ENCODE data around the gene CDV3. TPM values are rescaled to one million over a fixed set of nuclear protein-coding genes. Genes with fewer than 3 reads are reported as not detected.

The CDV3 gene
- total RNA-seq, 1 donor from 2014 or later = 117 TPM

- no peak for FAIRE-seq
- DNase-seq (ENCODE audit: low spot score in 2 of 2) = no peak
These were observed 25.8 kb downstream of the CDV3 start for GRCh38 chr3:133599280-133599679.

- FAIRE-seq = no peak
- no peak for DNase-seq (ENCODE audit: low spot score in 2 of 2)
These were observed 27.1 kb downstream of the CDV3 start for GRCh38 chr3:133600572-133601081.

DNA sequence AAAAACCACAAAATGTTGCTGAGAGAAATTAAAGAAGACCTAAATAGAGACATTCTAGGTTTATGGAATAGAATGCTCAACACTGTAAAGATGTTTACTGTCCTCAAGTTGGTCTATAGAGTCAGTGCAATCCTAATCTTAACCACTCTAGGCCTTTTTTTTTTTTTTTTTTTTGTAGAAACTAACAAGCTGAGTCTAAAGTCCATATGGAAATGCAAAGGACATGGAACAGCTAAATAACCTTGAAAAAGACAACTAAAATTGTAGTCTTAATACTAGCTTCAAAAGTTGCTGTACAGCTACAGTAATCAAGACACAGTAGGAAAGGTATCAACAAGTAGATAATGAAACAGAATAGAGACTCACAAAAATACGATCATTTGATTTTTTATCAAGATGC lies 32.9 kb downstream of the CDV3 start:
- FAIRE-seq (no peak), DNase-seq (ENCODE audit: low spot score in 2 of 2) (no peak)

- FAIRE-seq (no peak), DNase-seq (ENCODE audit: low spot score in 2 of 2) (no peak)
These were observed 33.4 kb downstream of the CDV3 start for GRCh38 chr3:133606902-133607301.

DNA sequence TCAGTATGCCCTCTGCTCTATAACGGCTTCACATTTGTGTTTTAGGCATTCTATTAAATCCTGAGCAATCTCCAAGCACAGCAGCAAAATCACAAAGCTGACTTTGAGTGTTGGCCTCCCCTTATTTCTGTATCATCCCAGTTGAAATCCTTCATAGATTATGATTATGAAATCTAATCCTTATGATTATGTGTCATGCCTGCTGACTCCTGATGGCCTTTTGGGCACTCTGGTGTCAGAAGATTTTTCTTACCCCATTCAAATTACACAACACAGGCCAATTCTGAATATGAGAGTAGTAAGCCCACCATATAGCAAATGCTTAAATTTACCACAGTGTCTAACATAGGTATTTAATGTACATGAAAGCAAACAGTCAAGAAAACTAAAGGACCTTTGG lies 34.3 kb downstream of the CDV3 start:
- FAIRE-seq = no peak

DNA sequence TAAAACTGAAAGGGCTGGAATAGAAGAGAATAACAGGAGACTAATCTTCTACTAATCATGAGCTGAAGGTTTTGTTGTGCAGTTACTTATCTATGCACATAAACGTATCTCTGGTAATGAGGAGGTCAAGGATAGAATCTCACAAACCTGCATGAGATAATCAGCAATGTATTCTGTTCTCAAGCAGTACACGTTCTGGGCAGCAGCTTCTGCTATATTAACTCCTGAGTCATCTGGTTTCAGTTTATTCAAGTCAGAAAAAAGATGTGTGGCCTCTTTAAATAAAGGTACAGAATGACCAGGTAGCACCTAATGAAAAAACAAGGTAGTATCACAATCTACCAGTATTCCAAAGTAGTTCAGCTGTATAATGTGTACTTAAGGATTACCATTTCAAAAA lies 34.9 kb downstream of the CDV3 start:
- DNase-seq (ENCODE audit: low spot score in 2 of 2) (no peak), FAIRE-seq (no peak)

More for the DNA sequence above, 34.3 kb downstream of the CDV3 start:
- no peak for DNase-seq (ENCODE audit: low spot score in 2 of 2)

DNA sequence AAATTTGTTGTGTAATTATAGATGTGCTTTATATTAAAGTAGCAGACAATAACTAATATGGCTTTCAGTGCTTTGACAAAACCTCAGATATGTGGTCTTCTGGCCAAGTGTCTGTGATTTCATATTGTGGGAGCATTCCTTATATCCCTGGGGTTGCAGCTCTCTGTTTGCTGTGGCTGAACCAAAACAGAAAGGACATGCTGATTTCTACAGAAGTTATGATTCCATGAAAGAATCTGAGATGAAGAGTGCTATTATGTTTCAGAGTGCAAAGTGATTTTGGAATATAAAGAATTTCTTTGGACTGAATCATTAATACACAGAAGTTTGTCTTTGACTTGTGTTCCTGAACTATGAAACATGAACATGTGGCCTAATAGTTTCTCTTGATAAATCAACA lies 36.5 kb downstream of the CDV3 start:
- no peak for DNase-seq (ENCODE audit: low spot score in 2 of 2)
- no peak for FAIRE-seq

GRCh38 chr3:133611534-133611933 lies 38.0 kb downstream of the CDV3 start:
- DNase-seq (ENCODE audit: low spot score in 2 of 2) (no peak), FAIRE-seq (no peak)

GRCh38 chr3:133620066-133620784 lies 46.7 kb downstream of the CDV3 start:
- FAIRE-seq (no peak), DNase-seq (ENCODE audit: low spot score in 2 of 2) (no peak)

GRCh38 chr3:133627789-133628188 lies 54.3 kb downstream of the CDV3 start:
- FAIRE-seq (no peak), DNase-seq (ENCODE audit: low spot score in 2 of 2) (no peak)

DNA sequence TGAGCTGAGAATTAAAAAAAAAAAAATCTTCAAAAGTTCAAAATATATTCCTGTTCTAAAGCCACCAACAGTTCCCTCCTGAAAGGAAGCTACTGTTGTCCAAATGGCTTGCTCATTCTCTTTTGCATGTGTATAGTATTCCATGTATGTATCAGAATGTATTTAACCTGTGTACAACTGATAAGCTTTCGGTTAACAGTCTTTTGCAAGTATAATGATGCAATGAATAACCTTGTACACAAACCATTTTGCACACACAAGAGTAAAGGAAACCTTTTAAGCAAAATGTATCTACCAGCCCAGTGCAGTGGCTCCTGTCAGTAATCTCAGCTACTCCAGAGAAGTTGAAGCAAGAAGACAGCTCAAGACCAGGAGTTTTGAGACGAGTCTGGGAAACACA lies 55.7 kb downstream of the CDV3 start:
- FAIRE-seq (no peak), DNase-seq (ENCODE audit: low spot score in 2 of 2) (no peak)

DNA sequence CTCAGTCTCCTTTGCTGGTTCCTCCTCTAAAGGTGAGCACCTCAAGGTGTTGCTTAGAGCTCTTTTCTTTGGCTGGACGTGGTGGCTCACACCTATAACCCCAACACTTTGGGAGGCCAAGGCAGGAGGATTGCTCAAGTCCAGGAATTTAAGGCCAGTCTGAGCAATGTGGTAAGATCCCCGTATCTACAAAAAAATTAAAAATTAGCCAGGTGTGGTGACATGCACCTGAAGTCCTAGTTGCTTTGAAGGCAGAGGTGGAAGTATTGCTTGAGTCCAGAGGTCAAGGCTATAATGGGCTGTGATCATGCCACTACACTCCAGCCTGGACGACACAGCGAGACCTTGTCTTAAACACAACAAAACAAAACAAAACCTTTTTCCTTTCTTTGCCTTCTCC lies 60.0 kb downstream of the CDV3 start:
- FAIRE-seq (no peak), DNase-seq (ENCODE audit: low spot score in 2 of 2) (no peak)

Small RNA genes within 50 kb of the gene (small RNA-seq; reads per million reads assigned to genes)
- gene AC022296.2 (not detected), gene RF00438 (not detected)

Other genes with a start within 250 kb of the CDV3 start
- not detected for gene BFSP2, start 173.6 kb upstream of the CDV3 start, total RNA-seq
- 47.3 TPM for gene TOPBP1, start 88.3 kb downstream of the CDV3 start, total RNA-seq
- 4.1 TPM for gene TF, start 172.7 kb downstream of the CDV3 start, total RNA-seq
- 42.8 TPM for gene SRPRB, start 232.1 kb downstream of the CDV3 start, total RNA-seq

Data from frontal cortex (tissue), 4 donors.